Astrocyte (in vitro differentiated cells and primary cell): ENCODE data around the gene KCNB1.

Source experiments
- EZH2 ChIP-seq: IDR thresholded peaks from 2 replicates; pipeline ENCODE4 v1.6.1; 2012; ENCODE audit warnings: mild to moderate bottlenecking, low read length, inconsistent platforms; ENCODE audit not compliant: insufficient read depth
- TF ChIP-seq, protein P1 (sequence below): IDR thresholded peaks from 2 replicates; pipeline ENCODE4 v1.5.1; 2011; ENCODE audit warnings: low read depth, mild to moderate bottlenecking, inconsistent platforms, low read length, moderate library complexity; ENCODE audit not compliant: insufficient read depth

DNA sequence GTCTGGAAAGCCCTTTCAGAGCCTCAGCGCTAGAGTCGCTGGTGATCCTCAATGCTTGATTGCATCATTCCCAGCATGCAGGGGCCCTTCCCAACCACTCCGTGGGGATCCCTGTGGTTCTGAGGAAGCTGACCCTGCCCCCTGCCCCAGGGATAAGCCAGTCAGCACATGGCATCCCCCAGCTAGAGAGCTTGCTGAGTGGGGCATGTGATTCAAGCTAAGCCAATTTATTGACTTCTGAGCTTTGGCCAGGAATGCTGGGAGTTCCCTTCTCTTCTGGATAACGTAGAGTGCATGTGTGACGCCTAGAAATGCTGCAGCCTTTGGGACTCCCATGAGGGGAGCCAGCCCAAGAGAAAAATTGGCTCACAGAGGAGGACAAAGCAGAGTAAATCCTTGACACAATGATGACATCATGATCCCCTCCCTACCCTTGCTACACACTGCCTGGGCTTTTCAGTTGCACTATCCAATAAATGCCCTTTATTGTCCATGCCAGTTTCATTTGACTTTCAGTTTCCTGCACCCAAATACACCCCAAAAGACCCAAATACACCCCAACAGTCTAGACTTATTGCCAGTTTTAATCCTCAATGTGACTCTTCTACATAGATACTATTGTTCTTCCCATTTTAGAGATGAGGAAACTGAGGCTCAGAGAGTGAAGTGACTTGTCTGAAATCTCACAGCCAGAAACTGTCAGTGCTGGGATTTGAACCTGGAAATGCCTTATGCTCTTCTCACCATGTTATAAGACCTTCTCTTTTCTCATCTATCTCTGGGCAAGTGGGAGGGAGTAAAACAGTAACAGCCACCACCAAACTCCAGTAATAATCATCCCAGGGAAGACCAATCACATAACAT is 34.3 kb downstream of the KCNB1 start:
- TF ChIP-seq, protein P1, sequence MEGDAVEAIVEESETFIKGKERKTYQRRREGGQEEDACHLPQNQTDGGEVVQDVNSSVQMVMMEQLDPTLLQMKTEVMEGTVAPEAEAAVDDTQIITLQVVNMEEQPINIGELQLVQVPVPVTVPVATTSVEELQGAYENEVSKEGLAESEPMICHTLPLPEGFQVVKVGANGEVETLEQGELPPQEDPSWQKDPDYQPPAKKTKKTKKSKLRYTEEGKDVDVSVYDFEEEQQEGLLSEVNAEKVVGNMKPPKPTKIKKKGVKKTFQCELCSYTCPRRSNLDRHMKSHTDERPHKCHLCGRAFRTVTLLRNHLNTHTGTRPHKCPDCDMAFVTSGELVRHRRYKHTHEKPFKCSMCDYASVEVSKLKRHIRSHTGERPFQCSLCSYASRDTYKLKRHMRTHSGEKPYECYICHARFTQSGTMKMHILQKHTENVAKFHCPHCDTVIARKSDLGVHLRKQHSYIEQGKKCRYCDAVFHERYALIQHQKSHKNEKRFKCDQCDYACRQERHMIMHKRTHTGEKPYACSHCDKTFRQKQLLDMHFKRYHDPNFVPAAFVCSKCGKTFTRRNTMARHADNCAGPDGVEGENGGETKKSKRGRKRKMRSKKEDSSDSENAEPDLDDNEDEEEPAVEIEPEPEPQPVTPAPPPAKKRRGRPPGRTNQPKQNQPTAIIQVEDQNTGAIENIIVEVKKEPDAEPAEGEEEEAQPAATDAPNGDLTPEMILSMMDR: no peak
- no peak for TF ChIP-seq EZH2
